ENCODE measurements around the gene DHRS3.
"Not testable (repeated sequence)": the region's sequence is repeated elsewhere in the genome, so short reads cannot be mapped to it uniquely, and the experiment has no call there.

DHRS3 gene, protein sequence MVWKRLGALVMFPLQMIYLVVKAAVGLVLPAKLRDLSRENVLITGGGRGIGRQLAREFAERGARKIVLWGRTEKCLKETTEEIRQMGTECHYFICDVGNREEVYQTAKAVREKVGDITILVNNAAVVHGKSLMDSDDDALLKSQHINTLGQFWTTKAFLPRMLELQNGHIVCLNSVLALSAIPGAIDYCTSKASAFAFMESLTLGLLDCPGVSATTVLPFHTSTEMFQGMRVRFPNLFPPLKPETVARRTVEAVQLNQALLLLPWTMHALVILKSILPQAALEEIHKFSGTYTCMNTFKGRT

DNA sequence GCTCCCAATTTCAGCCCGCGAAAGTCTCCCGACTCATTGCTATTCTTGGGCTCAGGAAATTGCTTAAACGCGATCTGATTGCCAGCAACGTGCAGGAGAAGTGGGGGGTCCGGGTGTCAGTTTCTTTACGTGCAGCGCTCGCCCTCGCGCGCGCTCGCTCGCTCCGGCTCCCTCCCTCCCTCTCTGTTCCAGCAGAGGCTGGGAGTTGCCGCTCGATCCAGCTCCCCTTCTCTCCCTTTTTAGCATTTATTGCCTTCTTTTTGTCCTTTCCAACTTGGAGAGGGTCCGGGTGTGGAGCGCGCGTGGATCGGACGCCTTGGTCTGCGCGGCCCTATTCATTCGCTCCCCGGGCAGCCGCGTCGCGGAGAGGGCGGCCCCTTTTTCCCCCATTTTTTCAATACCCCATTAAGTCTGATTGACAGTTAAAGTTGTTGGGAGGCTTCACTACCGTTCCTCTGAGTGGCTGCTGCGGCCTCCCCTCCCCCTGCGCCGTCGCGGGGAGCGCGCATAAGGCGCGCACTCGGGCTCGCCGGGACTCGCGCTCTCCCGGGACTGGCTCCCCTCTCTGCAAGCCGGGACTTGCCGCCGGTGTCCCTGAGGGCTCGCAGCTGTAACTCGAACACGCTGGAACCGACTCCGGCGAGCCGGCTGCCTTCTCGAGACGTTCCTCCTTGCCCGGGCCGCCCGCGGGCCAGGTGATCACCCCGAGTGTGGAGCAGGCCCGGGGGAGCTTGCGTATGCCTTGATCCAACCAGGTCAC lies at the start of gene DHRS3:
TSS of gene DHRS3 (minus strand) at position 310 of the 760 bp plus-strand sequence. CDS start 862 bp downstream, outside the sequence.
- DNase-seq = peak; percentile 65

DNA sequence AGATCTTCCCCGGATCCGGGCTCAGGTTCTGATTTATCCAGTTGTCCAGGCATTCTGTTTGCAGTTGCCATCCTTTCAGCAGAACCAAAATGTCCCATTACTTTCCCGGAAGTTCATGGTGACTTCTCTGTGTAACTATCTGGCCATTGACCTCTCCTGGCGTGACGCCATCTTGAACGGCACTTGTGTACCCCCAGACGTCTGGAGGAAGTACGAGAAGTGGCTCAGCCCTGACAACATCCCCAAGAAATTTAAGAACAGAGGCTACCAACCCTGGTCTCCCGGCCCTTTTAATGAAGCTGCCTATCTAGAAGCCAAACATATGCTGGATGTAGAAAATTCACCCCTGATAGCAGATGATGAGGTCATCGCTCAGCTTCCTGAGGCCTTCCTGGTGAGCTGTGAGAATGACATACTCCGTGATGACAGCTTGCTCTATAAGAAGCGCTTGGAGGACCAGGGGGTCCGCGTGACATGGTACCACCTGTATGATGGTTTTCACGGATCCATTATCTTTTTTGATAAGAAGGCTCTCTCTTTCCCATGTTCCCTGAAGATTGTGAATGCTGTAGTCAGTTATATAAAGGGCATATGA lies 48.2 kb upstream of the DHRS3 start:
- DNase-seq = no peak

DNA sequence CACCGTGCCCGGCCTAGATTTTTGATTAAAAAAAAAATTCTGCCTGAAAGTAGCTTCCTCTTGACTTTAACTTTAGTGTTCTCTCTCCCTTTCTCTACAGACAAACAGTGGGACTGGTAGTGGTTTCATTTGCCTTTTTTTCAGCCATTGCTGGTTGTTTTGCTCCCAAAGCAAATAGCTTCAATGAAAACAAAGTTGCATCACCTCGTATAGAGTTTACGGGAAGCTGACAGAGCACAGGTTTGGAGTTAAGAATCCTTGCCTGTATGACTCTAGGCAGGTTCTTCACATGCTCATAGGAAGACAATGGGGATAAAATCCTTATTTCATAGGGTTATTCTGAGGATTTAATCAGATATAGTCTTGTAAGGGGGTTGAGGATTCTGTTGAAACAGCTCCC lies 47.5 kb upstream of the DHRS3 start:
- DNase-seq = no peak

DNA sequence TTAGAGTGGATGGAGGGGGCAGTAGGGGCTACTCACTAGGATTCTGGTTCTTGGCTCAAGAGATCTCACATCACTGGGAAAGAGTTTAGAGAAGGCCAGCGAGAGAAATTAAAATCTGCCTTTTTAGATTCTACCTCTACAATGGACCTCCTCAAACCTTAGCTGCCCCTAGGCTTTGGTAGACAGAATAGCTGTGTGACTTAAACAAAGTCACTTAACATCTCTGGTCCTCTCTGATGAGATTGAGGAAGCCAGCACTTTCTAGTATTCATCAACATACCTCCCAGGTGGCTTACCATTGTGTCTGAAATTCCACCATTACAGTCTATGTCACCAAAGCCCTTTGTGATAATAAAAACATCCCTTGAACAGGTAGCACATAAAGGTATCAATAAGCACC lies 44.5 kb upstream of the DHRS3 start:
- no peak for DNase-seq

DNA sequence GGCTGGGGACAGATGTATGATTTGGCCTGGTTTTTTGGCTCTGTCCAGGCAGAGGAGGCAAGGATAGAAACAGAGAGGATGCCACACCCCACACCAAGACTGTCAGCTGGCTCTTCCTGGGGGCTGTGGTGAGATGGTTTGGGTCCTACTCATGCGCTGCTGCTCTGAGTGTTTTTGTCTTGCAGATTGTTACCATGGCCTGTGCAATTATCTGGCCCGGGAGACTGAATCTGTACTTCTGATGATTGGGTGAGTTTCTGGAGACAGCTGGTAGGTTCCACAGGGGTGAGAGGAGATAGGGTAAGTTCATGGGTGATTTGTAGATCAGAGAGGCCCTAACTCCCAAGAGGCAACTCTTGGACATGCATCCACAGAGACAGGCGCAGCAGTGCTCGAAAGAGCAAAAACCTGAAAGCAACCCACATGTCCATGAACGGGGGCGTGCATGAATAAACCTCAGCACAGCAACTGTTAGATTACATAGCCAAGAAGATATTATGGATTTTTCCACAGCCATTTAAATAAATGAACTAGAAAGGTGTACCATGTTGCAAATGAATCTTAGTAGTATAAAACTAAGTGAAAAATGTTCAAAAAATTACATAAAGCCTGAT lies 43.7 kb upstream of the DHRS3 start:
- no peak for DNase-seq

DNA sequence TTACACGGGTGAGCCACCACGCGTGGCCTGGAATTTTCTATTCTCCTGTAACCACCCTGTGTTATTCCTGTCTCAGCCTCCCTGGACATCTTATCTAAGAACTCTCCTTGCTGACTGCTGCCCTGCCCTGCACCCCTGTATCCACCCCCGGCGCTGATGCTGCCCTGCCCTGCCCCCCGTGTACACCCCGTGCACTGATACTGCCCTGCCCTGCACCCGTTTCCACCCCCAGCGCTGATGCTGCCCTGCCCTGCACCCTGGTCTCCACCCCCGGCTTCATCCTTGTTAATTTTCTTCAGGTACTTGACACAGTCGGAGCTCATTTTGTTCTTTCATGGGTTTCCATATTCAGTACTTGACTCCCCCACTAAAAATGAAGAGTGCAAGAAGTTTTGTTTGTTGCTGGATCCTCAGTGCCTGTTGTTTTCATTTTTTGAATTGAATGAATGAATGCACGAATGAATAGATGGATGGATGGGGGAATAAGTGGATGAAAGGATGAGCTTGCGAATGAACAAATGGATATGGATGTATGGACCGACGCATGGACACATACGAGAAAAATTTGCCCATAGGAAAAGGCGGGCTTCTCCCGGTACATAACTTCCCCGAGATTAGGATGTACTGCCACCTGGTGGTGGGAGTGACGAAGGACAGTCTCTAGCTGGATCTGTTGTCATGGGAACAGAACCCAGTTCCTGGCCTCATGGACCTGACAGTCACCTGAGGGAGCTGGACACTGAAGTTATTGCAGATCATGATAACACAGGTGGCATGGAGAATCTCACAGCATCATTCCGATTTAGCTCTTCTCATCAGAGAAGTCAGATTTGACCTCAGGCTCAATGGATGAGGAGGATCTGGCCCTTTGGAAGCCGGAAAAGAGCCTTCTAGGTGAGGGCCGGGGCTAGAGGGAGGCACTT lies 40.8 kb upstream of the DHRS3 start:
- DNase-seq = peak; percentile 74

DNA sequence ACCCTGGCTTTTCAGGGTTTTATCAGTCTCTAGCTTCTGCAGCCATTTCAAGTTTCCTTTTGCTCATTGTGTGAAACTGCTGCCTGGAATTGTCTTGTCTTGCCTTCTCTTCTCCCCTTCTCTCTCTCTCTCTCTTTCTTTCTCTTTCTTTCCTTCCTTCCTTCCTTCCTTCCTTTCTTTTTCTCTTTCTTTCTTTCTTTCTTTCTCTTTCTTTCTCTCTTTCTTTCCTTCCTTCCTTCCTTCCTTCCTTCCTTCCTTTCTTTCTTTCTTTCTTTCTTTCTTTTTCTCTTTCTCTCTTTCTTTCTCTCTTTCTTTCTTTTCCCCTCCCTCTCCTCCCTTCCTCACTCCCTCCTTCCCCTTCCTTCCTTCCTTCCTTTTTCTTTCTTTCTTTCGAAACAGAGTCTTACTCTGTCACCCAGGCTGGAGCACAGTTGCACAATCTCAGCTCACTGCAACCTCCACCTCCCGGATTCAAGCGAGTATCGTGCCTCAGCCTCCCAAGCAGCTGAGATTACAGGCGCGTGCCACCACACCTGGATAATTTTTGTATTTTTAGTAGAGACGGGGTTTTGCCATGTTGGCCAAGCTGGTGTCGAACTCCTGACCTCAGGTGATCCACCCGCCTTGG lies 40.0 kb upstream of the DHRS3 start:
- DNase-seq = not testable (repeated sequence)

DNA sequence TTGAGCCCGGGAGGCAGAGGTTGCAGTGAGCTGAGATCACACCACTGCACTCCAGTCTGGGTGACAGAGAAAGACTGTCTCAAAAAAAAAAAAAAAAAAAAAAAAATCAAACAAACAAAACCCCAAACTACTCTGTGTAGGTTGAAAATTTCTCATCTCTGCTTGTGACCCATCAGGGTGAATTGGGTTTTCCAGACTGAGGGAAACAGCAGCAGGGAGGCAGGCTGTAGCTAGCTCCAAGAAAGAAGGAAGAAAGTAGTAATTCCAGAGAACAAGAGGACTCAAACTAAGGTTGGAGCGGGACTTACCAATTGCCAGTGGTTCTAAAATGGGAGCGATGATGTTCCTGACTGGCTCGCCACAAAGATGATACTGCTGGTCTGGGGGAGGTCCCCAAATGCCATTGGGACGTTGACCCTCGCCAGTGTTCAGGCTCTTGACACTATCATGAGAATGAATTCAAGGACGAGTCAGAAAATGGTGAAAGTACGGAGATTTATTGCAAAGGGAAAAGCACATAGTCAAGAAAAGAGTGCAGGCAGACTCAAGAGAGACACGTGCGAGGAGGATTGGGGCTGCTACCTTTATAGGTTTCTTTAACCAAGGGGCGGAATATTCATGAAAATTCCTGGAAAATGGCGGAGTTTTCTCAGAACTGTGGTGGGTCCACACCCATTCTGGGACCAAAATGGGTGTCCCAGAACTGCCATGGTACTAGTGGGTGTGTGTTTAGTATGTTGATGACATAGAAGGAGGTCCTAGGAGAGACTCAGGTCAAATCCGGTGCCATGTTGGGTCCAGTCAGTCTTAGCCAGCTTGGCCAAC lies 39.3 kb upstream of the DHRS3 start:
- no peak for DNase-seq

DNA sequence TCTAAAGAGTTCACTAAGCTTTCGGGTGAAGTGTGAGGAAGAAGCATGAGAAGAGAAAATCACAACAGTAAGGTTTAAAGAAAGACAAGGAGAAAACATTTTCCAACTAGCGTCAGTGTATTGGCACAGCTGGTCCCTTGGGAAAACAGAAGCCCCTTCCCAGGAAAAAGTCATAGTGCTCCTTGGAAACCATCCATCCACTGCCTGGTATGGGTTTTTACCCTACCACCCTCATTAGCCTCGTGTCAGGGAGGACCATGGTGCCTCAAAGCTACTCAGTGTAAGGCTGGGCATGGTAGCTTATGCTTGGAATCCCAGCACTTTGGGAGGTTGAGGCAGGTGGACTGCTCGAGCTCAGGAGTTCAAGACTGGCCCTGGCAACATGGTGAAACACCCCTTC lies 38.6 kb upstream of the DHRS3 start:
- no peak for DNase-seq

DNA sequence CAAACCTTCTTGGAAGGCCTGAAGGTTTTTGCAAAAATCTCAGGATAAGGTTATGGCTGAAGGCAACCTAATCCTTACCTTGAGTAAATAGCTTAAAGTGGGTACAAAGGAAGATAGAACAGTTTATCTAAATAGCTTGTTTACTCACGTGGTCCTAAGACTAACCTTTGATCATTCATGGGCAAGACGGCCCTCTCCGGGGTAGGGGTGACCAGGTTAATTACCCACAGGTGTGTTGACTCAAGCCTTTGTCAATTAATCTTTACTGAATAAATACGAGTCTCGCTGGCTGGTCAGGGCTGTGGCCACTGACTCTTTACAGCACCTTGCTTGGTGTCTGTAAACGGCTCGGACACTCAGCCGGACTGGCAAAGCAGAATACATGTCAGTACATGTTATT lies 36.6 kb upstream of the DHRS3 start:
- no peak for DNase-seq

DNA sequence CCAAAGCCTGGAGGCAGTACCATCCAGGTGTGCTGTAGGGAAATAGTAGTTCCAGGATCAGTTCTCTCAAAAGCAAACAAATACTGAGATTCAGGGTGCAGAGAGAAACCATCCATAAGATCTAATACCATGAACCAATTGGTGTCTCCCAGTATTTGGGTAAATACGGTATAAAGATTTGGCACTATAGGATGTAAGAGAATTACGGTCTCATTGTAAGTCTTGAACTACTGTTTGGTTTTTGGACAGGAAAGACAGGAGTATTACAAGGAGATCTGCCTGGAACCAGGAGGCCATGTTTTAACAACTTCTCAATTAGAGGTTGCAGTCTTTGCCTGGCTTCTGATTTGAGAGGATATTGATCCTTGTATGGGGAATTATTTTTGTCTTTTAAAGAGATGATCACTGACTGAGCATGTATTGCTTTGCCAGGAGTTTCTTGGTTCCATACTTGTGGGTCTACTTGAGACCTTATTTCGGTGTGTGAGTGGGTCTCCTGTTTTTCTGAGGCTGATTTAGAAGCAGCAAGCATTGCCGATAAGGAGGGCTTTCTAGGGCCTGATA lies 36.1 kb upstream of the DHRS3 start:
- no peak for DNase-seq

DNA sequence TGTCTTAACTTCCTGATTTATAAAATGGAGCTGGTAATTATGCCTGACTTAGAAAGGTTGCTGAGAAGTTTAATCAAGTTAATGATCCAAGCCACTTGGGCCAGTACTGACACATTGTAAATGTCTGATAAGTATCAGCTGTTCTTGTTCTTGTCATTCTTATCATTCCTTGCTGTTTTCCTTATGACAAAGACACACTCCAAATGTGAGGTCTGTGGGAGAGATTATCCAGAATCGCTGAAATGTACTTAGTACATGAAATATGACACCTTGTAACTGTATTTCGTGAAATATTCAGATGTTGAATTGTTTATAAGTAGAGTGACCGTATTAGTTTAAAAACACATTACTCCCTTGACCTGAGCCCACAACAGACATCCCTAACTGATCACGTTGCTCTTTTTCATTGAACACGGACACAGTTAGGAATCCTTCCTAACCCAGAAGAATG lies 32.0 kb upstream of the DHRS3 start:
- DNase-seq = no peak

DNA sequence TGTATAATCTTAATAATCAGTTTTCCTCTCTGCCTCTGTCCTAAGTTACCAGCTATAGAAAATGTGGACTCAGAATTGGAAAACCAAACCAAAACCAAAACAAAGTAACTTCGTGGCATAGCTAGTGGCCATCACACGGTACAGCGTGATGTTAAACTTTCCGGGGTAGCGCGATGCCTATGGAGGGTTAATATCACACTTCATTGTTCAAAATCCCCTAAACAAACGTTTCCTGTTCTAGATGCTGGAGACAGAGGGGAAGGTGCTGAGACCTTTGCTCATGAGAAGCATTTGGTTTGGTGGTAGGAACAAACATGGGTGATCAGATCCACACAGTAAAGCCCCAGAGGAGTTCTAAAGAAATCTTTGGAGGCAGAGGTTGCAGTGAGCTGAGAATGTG lies 30.7 kb upstream of the DHRS3 start:
- DNase-seq = no peak

DNA sequence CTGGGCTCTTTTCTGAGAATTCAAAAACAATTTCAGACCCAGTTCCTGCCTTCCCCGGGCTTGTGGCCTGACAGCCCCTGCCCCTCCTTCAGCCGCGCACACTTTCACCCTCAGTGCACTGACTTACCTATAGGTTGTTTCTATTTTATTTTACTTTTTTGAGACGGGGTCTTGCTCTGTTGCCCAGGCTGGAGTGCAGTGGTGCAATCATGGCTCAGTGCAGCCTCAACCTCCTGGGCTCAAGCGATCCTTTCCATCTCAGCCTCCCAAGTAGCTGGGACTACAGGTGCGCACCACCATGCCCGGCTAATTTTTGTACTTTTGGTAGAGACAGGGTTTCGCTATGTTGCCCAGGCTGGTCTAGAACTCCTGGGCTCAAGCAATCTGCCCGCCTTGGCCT lies 27.4 kb upstream of the DHRS3 start:
- not testable (repeated sequence) for DNase-seq

DNA sequence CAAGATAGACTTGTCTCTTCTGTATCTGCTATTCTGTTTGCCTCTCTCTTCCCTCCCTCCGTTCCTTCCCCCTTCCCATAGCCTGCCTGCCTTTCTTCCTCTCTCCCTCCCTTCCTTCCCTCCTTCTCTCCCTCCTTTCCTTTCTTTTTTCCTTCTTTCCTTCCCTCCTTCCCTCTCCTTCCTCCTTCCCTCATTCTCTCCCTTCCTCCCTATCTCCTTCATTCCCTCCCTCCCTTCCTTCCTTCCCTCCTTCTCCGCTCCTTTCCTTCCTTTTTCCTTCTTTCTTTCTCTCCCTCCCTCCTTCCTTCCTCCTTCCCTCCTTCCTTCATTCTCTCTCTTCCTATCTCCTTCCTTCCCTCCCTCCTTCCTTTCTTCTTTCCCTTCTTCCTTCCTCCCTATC lies 26.8 kb upstream of the DHRS3 start:
- no peak for DNase-seq

DNA sequence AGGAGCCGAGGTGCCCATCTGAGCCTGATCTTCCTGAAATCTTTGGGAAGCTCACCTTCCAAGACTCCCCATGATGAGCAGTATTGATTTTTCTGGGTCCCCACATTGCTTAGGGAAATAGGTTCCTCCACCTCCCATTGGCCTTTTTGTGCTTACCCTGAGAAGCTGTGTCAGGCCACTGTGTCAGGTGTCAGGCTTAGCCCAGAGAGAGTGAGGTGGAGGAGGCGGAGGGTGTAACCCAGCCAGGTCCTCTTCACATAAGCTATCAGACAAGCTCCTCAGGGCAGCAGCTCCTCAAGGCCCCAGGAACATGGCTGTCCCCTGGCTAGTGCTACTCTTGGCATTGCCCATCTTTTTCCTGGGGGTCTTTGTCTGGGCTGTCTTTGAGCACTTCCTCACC lies 26.2 kb upstream of the DHRS3 start:
- DNase-seq = no peak

DNA sequence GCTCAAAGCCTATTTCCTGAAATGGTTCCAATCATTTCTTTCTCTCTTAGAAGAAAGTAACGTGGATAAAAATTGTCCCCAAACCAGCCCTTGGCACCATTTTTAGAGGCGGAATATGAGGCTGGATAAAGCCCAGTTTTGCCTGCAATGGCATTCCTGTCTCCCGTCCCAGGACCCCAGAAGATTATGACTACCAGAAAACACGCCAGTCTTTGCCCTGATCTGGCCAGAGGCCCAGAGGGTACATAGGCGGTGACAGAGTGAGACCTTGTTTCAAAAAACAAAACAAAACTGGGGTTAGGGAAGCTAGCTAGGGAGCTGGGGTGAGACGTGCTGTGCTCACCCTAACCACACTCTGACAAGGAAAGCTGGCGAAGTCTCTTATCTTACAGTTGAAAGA lies 25.8 kb upstream of the DHRS3 start, which contains the start of gene AADACL4:
TSS of gene AADACL4 (plus strand) at position 301 of the 400 bp plus-strand sequence. CDS start 462 bp downstream, outside the sequence.
- no peak for DNase-seq

DNA sequence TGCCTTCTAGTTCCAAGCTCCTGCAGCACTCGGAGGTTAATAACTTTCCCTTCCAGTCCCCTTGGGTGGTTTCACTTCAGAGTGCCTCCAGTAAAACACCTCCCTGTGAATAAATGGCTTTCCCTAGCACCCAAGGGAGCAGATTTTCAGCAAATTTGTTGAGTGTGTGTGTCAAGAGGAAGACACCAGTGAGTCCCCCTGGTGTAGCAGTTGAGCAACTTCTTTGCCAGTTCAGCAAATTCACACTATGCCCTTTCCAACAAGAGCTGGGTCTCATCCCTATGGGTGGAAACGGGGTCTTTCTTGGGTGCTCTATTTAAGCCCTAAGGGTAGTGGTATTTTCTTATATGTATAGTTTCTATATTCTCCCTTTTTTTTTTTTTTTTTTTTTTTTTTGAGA lies 25.1 kb upstream of the DHRS3 start:
- DNase-seq = no peak

DNA sequence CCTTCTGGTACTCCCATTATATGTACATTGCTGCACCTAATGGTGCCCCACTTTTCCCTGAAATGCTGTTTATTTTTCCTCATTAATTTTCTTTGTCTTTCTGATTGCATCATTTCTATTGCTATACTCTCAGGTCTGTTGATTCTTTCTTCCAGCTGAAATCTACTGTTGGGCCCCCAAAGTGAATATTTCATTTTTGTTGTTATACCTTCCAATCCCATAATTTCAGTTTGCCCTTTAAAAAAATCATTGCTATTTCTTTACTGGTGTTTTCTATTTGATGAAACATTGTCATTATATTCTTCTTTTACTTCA lies 22.9 kb upstream of the DHRS3 start:
- no peak for DNase-seq

DNA sequence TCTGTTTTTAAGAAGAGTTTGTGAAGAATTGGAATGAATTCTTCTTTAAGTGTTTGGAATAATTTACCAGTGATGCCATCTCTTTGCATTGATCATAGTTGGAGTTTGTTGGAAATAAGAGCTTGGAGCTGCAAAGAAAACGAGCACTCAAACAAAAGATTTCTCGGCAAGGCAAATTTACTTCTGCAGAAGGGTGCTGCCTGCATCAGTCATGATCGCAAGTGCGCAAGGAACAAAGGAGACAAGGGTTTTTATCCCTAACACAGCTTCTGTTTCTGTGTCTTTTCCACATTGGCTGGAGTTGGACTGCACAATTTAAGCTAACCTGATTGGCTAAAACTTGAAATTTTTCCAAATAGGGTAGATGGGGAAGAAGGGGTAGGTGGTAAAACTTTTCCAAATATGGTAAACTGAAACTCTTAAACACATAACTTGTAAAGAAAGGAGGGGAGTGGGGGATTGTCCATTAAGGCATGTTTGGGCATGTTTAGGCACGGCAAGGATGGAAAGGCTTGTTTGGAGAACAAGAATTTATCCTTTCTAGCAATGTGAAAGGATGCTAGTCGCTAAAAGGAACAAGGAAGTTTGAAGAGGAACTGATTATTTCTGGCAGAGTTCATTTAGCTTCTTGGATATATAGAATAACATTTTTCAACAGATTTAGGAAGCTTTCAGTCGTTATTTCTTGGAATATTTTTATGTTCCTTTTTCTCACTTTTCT lies 22.4 kb upstream of the DHRS3 start:
- DNase-seq = no peak
